IMR-90 (cell line): ENCODE data around the gene PTPRO. TPM values are rescaled to one million over a fixed set of nuclear protein-coding genes. Genes with fewer than 3 reads are reported as not detected.

Source experiments
- ATAC-seq: fragments of 200-7000 bp; cut with Tn5 transposase; 2 replicates; pipeline ENCODE4 v1.9.1; 2020; ENCODE audit warnings: low read depth, mild to moderate bottlenecking, moderate library complexity
- BruUV-seq: library from RNA; stranded (reverse); fragments of 400-500 nt; replicated peaks from 2 replicates; lab custom pipeline; 2021; lab: Mats Ljungman, UMichigan
- CTCF ChIA-PET: fragments of 300-600 bp; formaldehyde crosslinking; extraction: SDS; loops from one replicate; lab custom pipeline; 2021; ENCODE audit warnings: antibody characterized with exemption; lab: Yijun Ruan, JAX
- POLR2A ChIA-PET: fragments of 300-600 bp; sonication (Branson Sonifier 250); formaldehyde crosslinking; loops from one replicate; lab custom pipeline; 2022; ENCODE audit warnings: antibody characterized with exemption; ENCODE audit not compliant: unreplicated experiment; lab: Charles Lee
- DNase-seq: peaks from one replicate; pipeline ENCODE4 v3.0.0; 2013
- H2AFZ ChIP-seq: replicated peaks from 2 replicates; pipeline ENCODE3; 2013; ENCODE audit warnings: low read length, mild to moderate bottlenecking; ENCODE audit not compliant: poor library complexity
- H2AK5ac ChIP-seq: 2 replicates; pipeline ENCODE4 v1.6.1; 2013; ENCODE audit warnings: low read depth, low read length, inconsistent platforms
- H2AK9ac ChIP-seq: replicated peaks from 2 replicates; pipeline ENCODE3; 2013; ENCODE audit warnings: mild to moderate bottlenecking, low read depth, low read length, moderate library complexity; ENCODE audit not compliant: poor library complexity
- H2BK120ac ChIP-seq: 2 replicates; pipeline ENCODE4 v1.6.1; 2013; ENCODE audit warnings: low read depth, low read length, inconsistent platforms
- H2BK15ac ChIP-seq: 3 replicates; pipeline ENCODE4 v1.6.1; 2013; ENCODE audit warnings: low read depth, low read length, inconsistent platforms
- H2BK20ac ChIP-seq: 2 replicates; pipeline ENCODE4 v1.6.1; 2013; ENCODE audit warnings: low read depth, mild to moderate bottlenecking, inconsistent platforms, low read length, moderate library complexity
- H2BK5ac ChIP-seq: 2 replicates; pipeline ENCODE4 v1.6.1; 2013; ENCODE audit warnings: mild to moderate bottlenecking, low read depth, low read length, inconsistent platforms; ENCODE audit not compliant: poor library complexity, severe bottlenecking
- H3K14ac ChIP-seq: replicated peaks from 2 replicates; pipeline ENCODE4 v1.6.1; 2013; ENCODE audit warnings: low read depth, low read length, inconsistent platforms
- H3K18ac ChIP-seq: 2 replicates; pipeline ENCODE4 v1.6.1; 2013; ENCODE audit warnings: low read depth, low read length, control low read depth
- H3K23ac ChIP-seq: 2 replicates; pipeline ENCODE4 v1.6.1; 2013; ENCODE audit warnings: low read depth, low read length, inconsistent platforms
- H3K27ac ChIP-seq: 2 replicates; pipeline ENCODE4 v1.5.1; 2013; ENCODE audit warnings: mild to moderate bottlenecking, control low read depth, low read length; ENCODE audit not compliant: insufficient read depth
- H3K27me3 ChIP-seq: 2 replicates; pipeline ENCODE4 v1.6.1; 2013; ENCODE audit warnings: low read length; ENCODE audit not compliant: control insufficient read depth, insufficient read depth
- H3K36me3 ChIP-seq: 2 replicates; pipeline ENCODE4 v1.6.1; 2013; ENCODE audit warnings: low read length, mixed read lengths; ENCODE audit not compliant: control insufficient read depth, insufficient read depth
- H3K4ac ChIP-seq: 2 replicates; pipeline ENCODE4 v1.6.1; 2013; ENCODE audit warnings: low read depth, low read length, inconsistent platforms
- H3K4me1 ChIP-seq: 2 replicates; pipeline ENCODE4 v1.6.1; 2013; ENCODE audit warnings: low read length, mixed read lengths; ENCODE audit not compliant: control insufficient read depth, insufficient read depth
- H3K4me2 ChIP-seq: 2 replicates; pipeline ENCODE4 v1.6.1; 2013; ENCODE audit warnings: low read depth, mild to moderate bottlenecking, control low read depth, low read length, moderate library complexity
- H3K4me3 ChIP-seq: 2 replicates; pipeline ENCODE4 v1.5.1; 2013; ENCODE audit warnings: low read depth, mild to moderate bottlenecking, control low read depth, low read length, moderate library complexity; ENCODE audit not compliant: insufficient read depth
- H3K56ac ChIP-seq: 2 replicates; pipeline ENCODE4 v1.6.1; 2013; ENCODE audit warnings: low read length, inconsistent platforms; ENCODE audit not compliant: insufficient read depth; ENCODE audit errors: extremely low read depth
- H3K79me1 ChIP-seq, 2 experiments: 2 replicates each; pipeline ENCODE4 v1.6.1; 2013; ENCODE audit warnings: low read length in 2 of 2, inconsistent platforms in 1 of 2, low read depth in 1 of 2
- H3K9ac ChIP-seq: 2 replicates; pipeline ENCODE4 v1.6.1; 2013; ENCODE audit warnings: low read depth, low read length, control low read depth
- H3K9me1 ChIP-seq: 2 replicates; pipeline ENCODE4 v1.6.1; 2013; ENCODE audit warnings: low read length, inconsistent platforms; ENCODE audit not compliant: insufficient read depth
- H3K9me3 ChIP-seq: 2 replicates; pipeline ENCODE4 v1.6.1; 2013; ENCODE audit warnings: low read length; ENCODE audit not compliant: control insufficient read depth, insufficient read depth
- H4K20me1 ChIP-seq: 2 replicates; pipeline ENCODE4 v1.6.1; 2013; ENCODE audit warnings: low read length, inconsistent platforms; ENCODE audit not compliant: insufficient read depth
- H4K5ac ChIP-seq: 2 replicates; pipeline ENCODE4 v1.6.1; 2013; ENCODE audit warnings: mild to moderate bottlenecking, low read depth, low read length, control low read depth
- H4K8ac ChIP-seq, 2 experiments: 2 replicates each; pipeline ENCODE4 v1.6.1; 2013; ENCODE audit warnings: low read depth in 2 of 2, low read length in 2 of 2, control low read depth in 1 of 2, inconsistent platforms in 1 of 2
- H4K91ac ChIP-seq: 2 replicates; pipeline ENCODE4 v1.6.1; 2013; ENCODE audit warnings: low read depth, low read length, inconsistent platforms; ENCODE audit not compliant: insufficient read depth
- BHLHE40 ChIP-seq: fragments of 150-350 bp; IDR thresholded peaks from 2 replicates; pipeline ENCODE4 v1.6.1; 2016; ENCODE audit warnings: mild to moderate bottlenecking, low read depth, low read length
- CHD1 ChIP-seq: IDR thresholded peaks from 2 replicates; pipeline ENCODE4 v1.6.1; 2012; ENCODE audit warnings: low read depth, low read length, improper control_type of control experiment
- FOS ChIP-seq: fragments of 150-350 bp; IDR thresholded peaks from 2 replicates; pipeline ENCODE4 v1.6.1; 2016; ENCODE audit warnings: low read depth, low read length
- MAFK ChIP-seq: IDR thresholded peaks from 2 replicates; pipeline ENCODE4 v1.6.1; 2012; ENCODE audit warnings: low read depth, low read length, improper control_type of control experiment
- MAZ ChIP-seq: IDR thresholded peaks from 2 replicates; pipeline ENCODE4 v1.6.1; 2012; ENCODE audit warnings: low read depth, mild to moderate bottlenecking, low read length, improper control_type of control experiment, moderate library complexity, borderline replicate concordance
- NFE2L2 ChIP-seq: fragments of 150-350 bp; IDR thresholded peaks from 2 replicates; pipeline ENCODE4 v1.6.1; 2016; ENCODE audit warnings: low read depth, mild to moderate bottlenecking, low read length
- POLR2A ChIP-seq: IDR thresholded peaks from 2 replicates; pipeline ENCODE4 v1.6.1; 2012; ENCODE audit warnings: mild to moderate bottlenecking, low read depth, low read length
- RAD21 ChIP-seq: IDR thresholded peaks from 2 replicates; pipeline ENCODE4 v1.6.1; 2012; ENCODE audit warnings: low read length, improper control_type of control experiment
- RCOR1 ChIP-seq: IDR thresholded peaks from 2 replicates; pipeline ENCODE4 v1.6.1; 2012; ENCODE audit warnings: mild to moderate bottlenecking, low read length, improper control_type of control experiment; ENCODE audit not compliant: insufficient replicate concordance
- RFX5 ChIP-seq: IDR thresholded peaks from 2 replicates; pipeline ENCODE4 v1.8.0; 2012; ENCODE audit warnings: low read depth, mild to moderate bottlenecking, low read length, moderate library complexity
- SMC3 ChIP-seq: fragments of 150-350 bp; IDR thresholded peaks from 2 replicates; pipeline ENCODE4 v1.6.1; 2016; ENCODE audit warnings: low read depth, mild to moderate bottlenecking, antibody characterized with exemption, low read length, moderate library complexity
- WGBS, 2 experiments: methylation state at CpG; one replicate each; pipeline versions ENCODE4 v1.1.5 to v1.1.7; 2013; ENCODE audit warnings: missing lambda C conversion rate in 2 of 2; ENCODE audit not compliant: insufficient read length in 1 of 2; ENCODE audit errors: extremely low coverage in 2 of 2; 5-methylcytosine and 5-hydroxymethylcytosine counted together
- dilution Hi-C: fragments of 300-500 bp; cut with HindIII; formaldehyde crosslinking; loops from one replicate; pipeline ENCODE4 v1.14.3; 2018; ENCODE audit warnings: low sequenced_read_pairs; ENCODE audit not compliant: unreplicated experiment
- in situ Hi-C: fragments of 300-500 bp; cut with MboI; formaldehyde crosslinking; loops from 3 replicates; pipeline ENCODE4 v1.14.3; 2019; ENCODE audit warnings: low sequenced_read_pairs, inconsistent platforms, mixed read lengths
- intact Hi-C: fragments of 100-400 bp; cut with micrococcal nuclease; formaldehyde crosslinking; loops from 2 replicates; pipeline ENCODE4 v1.10.0; 2022
- polyA plus RNA-seq, 3 experiments: library from polyadenylated mRNA; depleted of rRNA; stranded (reverse); fragments of >200 nt; gene quantifications; 2 replicates each; pipeline ENCODE4 v1.2.3, GENCODE V29; 2012; ENCODE audit warnings: low replicate concordance in 1 of 3
- total RNA-seq: library from RNA; depleted of rRNA; stranded (reverse); fragments of >200 nt; gene quantifications from 2 replicates; pipeline ENCODE4 v1.2.3, GENCODE V29; 2012
- TF ChIP-seq, protein P1 (sequence below): conservative IDR thresholded peaks from 2 replicates; pipeline ENCODE4 v1.5.1; 2012; ENCODE audit warnings: mild to moderate bottlenecking, low read depth, low read length, improper control_type of control experiment
- TF ChIP-seq, protein P2 (sequence below): fragments of 150-350 bp; IDR thresholded peaks from 2 replicates; pipeline ENCODE4 v1.6.1; 2016; ENCODE audit warnings: low read depth, mild to moderate bottlenecking, low read length, moderate library complexity, borderline replicate concordance
- TF ChIP-seq, protein P3 (sequence below): fragments of 150-350 bp; IDR thresholded peaks from 2 replicates; pipeline ENCODE4 v1.6.1; 2017; ENCODE audit warnings: mild to moderate bottlenecking, antibody characterized with exemption, low read length, low read depth

Gene PTPRO
- total and polyA plus RNA-seq, 2 of the 4 experiments (the other 2 are of a cell fraction), result 0.03 to 0.18 TPM

DNA sequence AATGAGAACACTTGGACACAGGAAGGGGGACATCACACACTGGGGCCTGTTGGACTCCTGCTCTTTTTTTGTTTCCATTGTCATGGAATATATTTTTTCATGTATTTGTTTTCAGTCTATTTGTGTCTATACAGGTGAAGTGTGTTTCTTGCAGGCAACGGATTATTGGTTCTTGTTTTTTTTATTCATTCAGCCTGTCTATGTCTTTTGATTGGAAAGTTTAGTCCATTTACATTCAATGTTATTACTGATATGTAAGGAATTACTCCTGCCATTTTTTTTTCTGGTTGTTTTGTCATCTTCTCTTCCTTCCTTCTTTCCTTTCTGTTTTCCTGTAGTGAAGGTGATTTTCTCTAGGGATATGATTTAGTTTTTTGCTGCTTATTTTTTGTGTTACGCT is 18.0 kb upstream of the PTPRO start:
- Histone ChIP-seq H3K9me1 (no peaks in the 10 kb centered on the region), H2BK15ac (no peak overlapping the region), H3K23ac (no peak overlapping the region), H3K14ac (no peak overlapping the region), H4K8ac (no peak overlapping the region), H2BK5ac (no peak overlapping the region), H4K5ac (no peak overlapping the region), H3K56ac (no peak overlapping the region), H3K18ac (no peak overlapping the region), H3K9me3 (no peaks in the 10 kb centered on the region), H3K27ac (no peak overlapping the region), H3K79me1 (no peaks in the 10 kb centered on the region), H3K36me3 (no peaks in the 10 kb centered on the region), H2BK20ac (no peak overlapping the region), H3K9ac (no peak overlapping the region), H3K27me3 (no peaks in the 10 kb centered on the region), H3K4me1 (no peaks in the 10 kb centered on the region), H2AFZ (no peak overlapping the region), H2BK120ac (no peak overlapping the region), H3K4ac (no peak overlapping the region), H4K20me1 (no peaks in the 10 kb centered on the region), H2AK9ac (no peak overlapping the region), H3K4me2 (no peak overlapping the region), H3K4me3 (no peak overlapping the region), H2AK5ac (no peak overlapping the region), H4K91ac (no peak overlapping the region)
- in situ Hi-C loops, result no loop called here
- no peak for TF ChIP-seq CHD1
- TF ChIP-seq MAFK, result no peak
- TF ChIP-seq FOS, result no peak
- TF ChIP-seq, protein P1, sequence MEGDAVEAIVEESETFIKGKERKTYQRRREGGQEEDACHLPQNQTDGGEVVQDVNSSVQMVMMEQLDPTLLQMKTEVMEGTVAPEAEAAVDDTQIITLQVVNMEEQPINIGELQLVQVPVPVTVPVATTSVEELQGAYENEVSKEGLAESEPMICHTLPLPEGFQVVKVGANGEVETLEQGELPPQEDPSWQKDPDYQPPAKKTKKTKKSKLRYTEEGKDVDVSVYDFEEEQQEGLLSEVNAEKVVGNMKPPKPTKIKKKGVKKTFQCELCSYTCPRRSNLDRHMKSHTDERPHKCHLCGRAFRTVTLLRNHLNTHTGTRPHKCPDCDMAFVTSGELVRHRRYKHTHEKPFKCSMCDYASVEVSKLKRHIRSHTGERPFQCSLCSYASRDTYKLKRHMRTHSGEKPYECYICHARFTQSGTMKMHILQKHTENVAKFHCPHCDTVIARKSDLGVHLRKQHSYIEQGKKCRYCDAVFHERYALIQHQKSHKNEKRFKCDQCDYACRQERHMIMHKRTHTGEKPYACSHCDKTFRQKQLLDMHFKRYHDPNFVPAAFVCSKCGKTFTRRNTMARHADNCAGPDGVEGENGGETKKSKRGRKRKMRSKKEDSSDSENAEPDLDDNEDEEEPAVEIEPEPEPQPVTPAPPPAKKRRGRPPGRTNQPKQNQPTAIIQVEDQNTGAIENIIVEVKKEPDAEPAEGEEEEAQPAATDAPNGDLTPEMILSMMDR, result no peak
- TF ChIP-seq RFX5, result no peak
- TF ChIP-seq SMC3, result no peak
- no peak for TF ChIP-seq NFE2L2
- TF ChIP-seq, protein P2, sequence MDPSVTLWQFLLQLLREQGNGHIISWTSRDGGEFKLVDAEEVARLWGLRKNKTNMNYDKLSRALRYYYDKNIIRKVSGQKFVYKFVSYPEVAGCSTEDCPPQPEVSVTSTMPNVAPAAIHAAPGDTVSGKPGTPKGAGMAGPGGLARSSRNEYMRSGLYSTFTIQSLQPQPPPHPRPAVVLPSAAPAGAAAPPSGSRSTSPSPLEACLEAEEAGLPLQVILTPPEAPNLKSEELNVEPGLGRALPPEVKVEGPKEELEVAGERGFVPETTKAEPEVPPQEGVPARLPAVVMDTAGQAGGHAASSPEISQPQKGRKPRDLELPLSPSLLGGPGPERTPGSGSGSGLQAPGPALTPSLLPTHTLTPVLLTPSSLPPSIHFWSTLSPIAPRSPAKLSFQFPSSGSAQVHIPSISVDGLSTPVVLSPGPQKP, result no peak
- no peak for TF ChIP-seq BHLHE40
- TF ChIP-seq RAD21, result no peak
- no peak for TF ChIP-seq RCOR1
- TF ChIP-seq, protein P3, sequence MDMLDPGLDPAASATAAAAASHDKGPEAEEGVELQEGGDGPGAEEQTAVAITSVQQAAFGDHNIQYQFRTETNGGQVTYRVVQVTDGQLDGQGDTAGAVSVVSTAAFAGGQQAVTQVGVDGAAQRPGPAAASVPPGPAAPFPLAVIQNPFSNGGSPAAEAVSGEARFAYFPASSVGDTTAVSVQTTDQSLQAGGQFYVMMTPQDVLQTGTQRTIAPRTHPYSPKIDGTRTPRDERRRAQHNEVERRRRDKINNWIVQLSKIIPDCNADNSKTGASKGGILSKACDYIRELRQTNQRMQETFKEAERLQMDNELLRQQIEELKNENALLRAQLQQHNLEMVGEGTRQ, result no peak
- TF ChIP-seq POLR2A, result no peak
- no peak for TF ChIP-seq MAZ
- POLR2A ChIA-PET, result no interaction called here
- CTCF ChIA-PET, result interaction anchor here (0.7 kb wide), 1 partner anchor 12 kb away, joined by 3 read pairs; no protein-coding TSS in a partner anchor
- dilution Hi-C loops, result no loop called here
- no peak for ATAC-seq
- intact Hi-C loops, result no loop called here
- no CpG with 5 or more reads among the region's 2 CpGs for WGBS, 2 experiments
- no TSS peak for BruUV-seq
- no peak for DNase-seq
